G401 (cell line): Measurements from ENCODE around the gene FASTKD2. TPM values are rescaled to one million over a fixed set of nuclear protein-coding genes. Genes with fewer than 3 reads are reported as not detected.
"Not testable (repeated sequence)": the region's sequence is repeated elsewhere in the genome, so short reads cannot be mapped to it uniquely, and the experiment has no call there.

Experiments used
- DNase-seq: peaks from one replicate; pipeline ENCODE4 v3.0.0-alpha.2; 2015; ENCODE audit warnings: low spot score
- in situ Hi-C: cut with HindIII; loops from 2 replicates; pipeline ENCODE4 v1.10.0; 2016; ENCODE audit warnings: low sequenced_read_pairs, mixed read lengths
- total RNA-seq: library from RNA; depleted of rRNA; stranded (reverse); fragments of >200 nt; shearing (Covaris generic); gene quantifications from 2 replicates; pipeline ENCODE4 v1.2.3, GENCODE V29; 2014

Gene FASTKD2
- total RNA-seq, 1 experiment from 2014 or later = 85.5 TPM

GRCh38 chr2:206784559-206785353 lies 19.4 kb downstream of the FASTKD2 start:
- in situ Hi-C loops = no loop called here
- no peak for DNase-seq

- no peak for DNase-seq
- in situ Hi-C loops = no loop called here
These were observed 25.0 kb downstream of the FASTKD2 start for GRCh38 chr2:206790311-206790935.

- in situ Hi-C loops = no loop called here
- DNase-seq = no peak
These were observed 27.2 kb downstream of the FASTKD2 start for GRCh38 chr2:206792645-206793044.

GRCh38 chr2:206797376-206797775 lies 32.0 kb downstream of the FASTKD2 start:
- DNase-seq = no peak
- in situ Hi-C loops = no loop called here

GRCh38 chr2:206798000-206798399 lies 32.6 kb downstream of the FASTKD2 start:
- in situ Hi-C loops = no loop called here
- DNase-seq = no peak

- DNase-seq = no peak
- in situ Hi-C loops = no loop called here
These were observed 33.7 kb downstream of the FASTKD2 start for GRCh38 chr2:206799083-206799482.

GRCh38 chr2:206800506-206801417 lies 35.4 kb downstream of the FASTKD2 start:
- DNase-seq = peak; percentile 90
- in situ Hi-C loops = no loop called here

- in situ Hi-C loops = no loop called here
- DNase-seq = peak; percentile 10
These were observed 36.2 kb downstream of the FASTKD2 start for GRCh38 chr2:206801418-206802189.

- peak; percentile 56 for DNase-seq
- in situ Hi-C loops = no loop called here
These were observed 37.5 kb downstream of the FASTKD2 start for GRCh38 chr2:206802654-206803514.

- in situ Hi-C loops = no loop called here
- DNase-seq = no peak
These were observed 38.9 kb downstream of the FASTKD2 start for GRCh38 chr2:206804326-206804725.

- no peak for DNase-seq
- in situ Hi-C loops = no loop called here
These were observed 40.6 kb downstream of the FASTKD2 start for GRCh38 chr2:206805887-206806607.

- in situ Hi-C loops = not testable (repeated sequence)
These were observed 42.2 kb downstream of the FASTKD2 start for GRCh38 chr2:206807624-206808023.

GRCh38 chr2:206812471-206812870 lies 47.1 kb downstream of the FASTKD2 start:
- in situ Hi-C loops, DNase-seq: not testable (repeated sequence)

More at GRCh38 chr2:206807624-206808023, 42.2 kb downstream of the FASTKD2 start:
- not testable (repeated sequence) for DNase-seq

- DNase-seq = no peak
- in situ Hi-C loops = no loop called here
These were observed 49.1 kb downstream of the FASTKD2 start for GRCh38 chr2:206814498-206814897.

- no peak for DNase-seq
- in situ Hi-C loops = no loop called here
These were observed 55.4 kb downstream of the FASTKD2 start for GRCh38 chr2:206820807-206821206.

GRCh38 chr2:206823178-206823577 lies 57.8 kb downstream of the FASTKD2 start:
- no peak for DNase-seq
- in situ Hi-C loops = no loop called here

GRCh38 chr2:206824087-206824618 lies 58.7 kb downstream of the FASTKD2 start:
- in situ Hi-C loops = no loop called here
- no peak for DNase-seq
